GM10248 (cell line): Measurements from ENCODE around the gene SASH3.

Experiments used
- CTCF ChIA-PET: fragments of 300-600 bp; sonication (Branson Sonifier 250); formaldehyde crosslinking; extraction: SDS; loops from one replicate; lab custom pipeline; 2021; ENCODE audit warnings: antibody characterized with exemption; lab: Yijun Ruan, JAX
- POLR2A ChIA-PET: fragments of 350-650 bp; sonication (Branson Sonifier 250); formaldehyde crosslinking; extraction: SDS; loops from one replicate; lab custom pipeline; 2020; ENCODE audit warnings: antibody characterized with exemption; lab: Yijun Ruan, JAX
- DNase-seq: peaks from one replicate; pipeline ENCODE4 v3.0.0; 2012; ENCODE audit errors: extremely low spot score
- CTCF ChIP-seq: IDR thresholded peaks from 2 replicates; pipeline ENCODE4 v1.5.1; 2012; ENCODE audit warnings: mild to moderate bottlenecking, low read depth; ENCODE audit errors: extremely low read depth, missing control alignments, control extremely low read depth

The SASH3 gene

GRCh38 chrX:129772796-129773431 is 6.8 kb upstream of the SASH3 start:
- no peak for TF ChIP-seq CTCF
- DNase-seq, result peak; percentile 64
- CTCF ChIA-PET, result interaction anchor here (0.9 to 4.4 kb wide), 9 partner anchors 9 to 50 kb away, joined by 3 to 17 read pairs (median 4); no protein-coding TSS in a partner anchor
- POLR2A ChIA-PET, result interaction anchor here (1.3 kb wide), 1 partner anchor 8 kb away, joined by 7 read pairs; no protein-coding TSS in a partner anchor

GRCh38 chrX:129773649-129774458 is 5.9 kb upstream of the SASH3 start:
- CTCF ChIA-PET, result interaction anchor here (0.6 to 4.4 kb wide), 4 partner anchors 10 to 18 kb away, joined by 3 to 17 read pairs (median 9); no protein-coding TSS in a partner anchor
- POLR2A ChIA-PET, result interaction anchor here (0.6 to 1.3 kb wide), 3 partner anchors 8 to 176 kb away, joined by 5 to 11 read pairs (median 7); no protein-coding TSS in a partner anchor
- no peak for TF ChIP-seq CTCF
- no peak for DNase-seq

GRCh38 chrX:129777218-129778030 is 2.3 kb upstream of the SASH3 start:
- POLR2A ChIA-PET, result no interaction called here
- DNase-seq, result peak; percentile 54

GRCh38 chrX:129779086-129779672 is 570 bp upstream of the SASH3 start:
- DNase-seq, result no peak
- TF ChIP-seq CTCF, result no peak
- POLR2A ChIA-PET, result no interaction called here
- CTCF ChIA-PET, result interaction anchor here (1.4 kb wide), 1 partner anchor 249 kb away, joined by 3 read pairs; no protein-coding TSS in a partner anchor

More at GRCh38 chrX:129777218-129778030, 2.3 kb upstream of the SASH3 start:
- CTCF ChIA-PET, result interaction anchor here (1.9 to 4.4 kb wide), 2 partner anchors 10 to 14 kb away, joined by 5 to 13 read pairs; no protein-coding TSS in a partner anchor
- no peak for TF ChIP-seq CTCF

- TF ChIP-seq CTCF, result no peak
- no peak for DNase-seq
- CTCF ChIA-PET, result interaction anchor here (1.1 to 3.7 kb wide), 6 partner anchors 11 to 175 kb away, joined by 3 to 15 read pairs (median 4); no protein-coding TSS in a partner anchor
- POLR2A ChIA-PET, result interaction anchor here (0.6 to 1.7 kb wide), 6 partner anchors 8 to 267 kb away, joined by 3 to 7 read pairs (median 4); no protein-coding TSS in a partner anchor
These were observed 824 bp downstream of the SASH3 start for GRCh38 chrX:129780441-129781105.
